Mononuclear cell (primary cell): ENCODE data around the gene SMIM45.

Experiments
- H3K27me3 ChIP-seq: 2 replicates; pipeline ENCODE4 v1.6.0; 2011; ENCODE audit warnings: low read length, control low read depth; ENCODE audit not compliant: insufficient read depth
- H3K4me1 ChIP-seq: 2 replicates; pipeline ENCODE4 v1.5.1; 2011; ENCODE audit warnings: mild to moderate bottlenecking, low read length, control low read depth; ENCODE audit not compliant: insufficient read depth
- H3K4me3 ChIP-seq: 2 replicates; pipeline ENCODE4 v1.5.1; 2011; ENCODE audit warnings: mild to moderate bottlenecking, low read length, moderate library complexity
- H3K9me3 ChIP-seq: 2 replicates; pipeline ENCODE4 v1.5.1; 2011; ENCODE audit warnings: low read depth, mild to moderate bottlenecking, control low read depth, low read length

Gene SMIM45

DNA sequence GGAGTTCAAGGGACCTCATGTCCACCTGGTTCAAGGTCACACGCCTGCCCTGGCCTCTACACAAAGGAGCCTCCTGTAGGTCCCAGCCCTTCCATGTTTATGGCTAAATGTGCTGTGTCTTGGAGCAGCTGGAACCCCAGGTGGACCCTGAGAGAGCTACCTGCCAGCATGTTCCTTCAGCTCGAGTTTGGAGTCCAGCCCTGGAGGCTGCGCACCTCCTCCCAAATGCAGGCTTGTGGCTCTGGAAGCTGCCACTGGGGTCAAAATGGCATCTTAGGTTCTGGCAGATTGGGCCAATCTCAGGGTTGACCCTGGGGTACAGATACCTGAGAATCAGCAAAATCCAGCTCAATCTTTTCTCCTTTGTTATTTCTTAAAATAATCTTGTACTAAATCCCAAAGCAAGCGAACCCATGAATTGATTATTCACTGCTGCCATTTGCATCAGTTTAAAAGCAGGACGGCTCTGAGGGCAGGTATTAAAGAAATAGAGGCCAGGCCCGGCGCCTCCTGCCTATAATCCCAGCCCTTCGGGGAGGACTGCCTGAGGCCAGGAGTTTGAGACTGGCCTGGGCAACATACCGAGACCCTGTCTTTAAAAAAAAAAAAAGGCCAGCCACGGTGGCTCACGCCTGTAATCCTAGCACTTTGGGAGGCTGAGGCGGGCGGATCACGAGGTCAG lies 28.2 kb upstream of the SMIM45 start:
- Histone ChIP-seq H3K4me3 (no peak overlapping the region), H3K27me3 (peaks cover 12% of the 10 kb centered on the region), H3K4me1 (peaks cover 54% of the 10 kb centered on the region), H3K9me3 (no peaks in the 10 kb centered on the region)

DNA sequence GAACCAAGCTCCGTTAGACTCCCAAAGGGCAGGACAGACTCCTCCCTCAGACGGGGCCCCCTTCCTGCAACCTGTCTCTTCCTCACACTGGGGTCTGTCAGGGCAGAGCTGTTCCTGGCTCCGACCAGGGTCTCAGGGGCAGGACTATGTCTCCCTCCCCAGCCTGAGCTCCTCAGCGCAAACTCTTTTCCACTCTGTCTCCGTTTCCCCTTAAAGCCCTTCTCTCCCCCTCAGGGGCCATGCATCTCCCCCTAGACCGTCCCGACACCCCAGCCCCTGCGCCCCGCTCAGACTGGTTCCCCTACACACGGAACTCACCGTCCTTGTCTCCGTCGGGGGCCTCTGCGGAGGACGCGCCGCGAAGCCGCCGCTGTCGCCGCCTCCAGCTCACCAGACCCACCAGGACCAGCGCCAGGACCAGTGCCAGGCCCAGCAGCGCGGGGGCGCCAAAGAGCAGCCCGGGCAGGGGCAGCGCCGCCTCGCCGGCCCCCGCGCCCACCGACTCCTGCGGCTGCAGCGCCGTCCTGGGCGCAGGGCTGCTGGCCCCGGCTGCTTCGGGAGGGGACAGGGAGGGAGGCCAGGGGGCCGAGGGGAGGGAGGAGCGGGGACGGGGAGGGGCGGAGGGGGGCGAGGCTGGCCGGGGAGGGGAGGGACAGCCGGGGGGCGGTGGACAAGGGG lies 26.0 kb upstream of the SMIM45 start:
- Histone ChIP-seq H3K4me3 (peak overlapping the region; percentile 46), H3K9me3 (no peaks in the 10 kb centered on the region), H3K4me1 (peaks cover 35% of the 10 kb centered on the region)

DNA sequence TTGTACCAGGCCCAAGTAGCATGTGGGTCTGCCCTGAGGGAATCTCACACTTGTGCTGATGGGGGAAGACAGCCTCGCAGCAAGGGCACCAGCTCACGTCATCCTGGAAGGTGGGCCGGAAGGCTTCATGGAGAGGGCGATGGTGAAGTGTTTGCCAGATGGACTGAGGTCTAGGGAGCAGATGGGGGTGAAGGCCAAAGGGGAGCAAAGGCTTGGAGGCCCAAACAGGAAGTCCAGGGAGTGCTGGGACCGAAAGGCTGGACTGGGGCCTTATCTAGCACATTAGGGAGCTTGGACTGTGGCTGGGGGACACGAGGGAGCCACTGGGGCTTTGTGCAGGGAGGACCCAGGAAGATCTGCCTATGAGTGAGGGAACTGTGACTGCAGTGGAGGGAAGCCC lies 24.1 kb upstream of the SMIM45 start:
- no peaks in the 10 kb centered on the region for H3K9me3 ChIP-seq
- peaks cover 12% of the 10 kb centered on the region for H3K27me3 ChIP-seq
- H3K4me1 ChIP-seq: peaks cover 44% of the 10 kb centered on the region
- no peak overlapping the region for H3K4me3 ChIP-seq

More for the DNA sequence above, 26.0 kb upstream of the SMIM45 start:
- peaks cover 12% of the 10 kb centered on the region for H3K27me3 ChIP-seq

DNA sequence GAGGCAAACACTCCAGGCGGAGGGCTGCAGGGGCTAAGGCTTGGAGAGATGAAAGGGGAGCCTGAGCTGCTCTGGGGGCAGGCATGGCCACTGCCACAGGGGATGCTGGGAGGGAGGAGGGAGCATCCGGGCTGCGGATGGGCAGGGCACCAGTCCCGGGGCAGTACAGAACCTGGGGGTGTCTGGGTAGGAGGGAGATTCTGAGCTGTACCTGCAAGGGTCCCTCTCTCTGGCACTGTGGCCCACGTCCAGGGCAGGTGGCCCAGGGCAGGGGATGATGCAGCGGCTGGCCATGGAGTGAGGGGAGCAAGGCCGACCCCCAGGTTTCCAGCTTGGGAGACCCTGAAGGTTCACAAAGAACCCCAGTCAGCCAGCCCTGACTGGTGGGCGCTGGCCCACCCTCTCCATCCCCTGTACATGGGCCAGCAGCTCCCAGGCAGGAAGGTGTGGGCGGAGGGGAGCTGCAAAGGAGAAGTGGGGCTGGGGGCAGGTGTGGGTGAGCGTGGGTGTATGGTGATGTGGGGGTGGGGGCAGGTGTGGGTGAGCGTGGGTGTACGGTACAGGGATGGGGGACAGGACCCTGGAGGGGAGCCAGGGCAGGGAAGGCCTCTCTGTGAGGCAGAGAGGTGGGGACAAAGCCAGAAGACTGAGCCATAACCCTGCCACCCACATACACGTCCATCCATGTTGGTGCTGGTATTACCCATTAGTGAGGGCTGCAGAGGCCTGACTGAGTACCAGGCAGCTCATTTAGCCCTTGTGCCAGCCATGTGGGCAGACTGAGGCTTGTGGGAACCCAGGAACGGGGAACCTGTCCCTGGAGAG lies 23.1 kb upstream of the SMIM45 start:
- Histone ChIP-seq H3K27me3 (peaks cover 12% of the 10 kb centered on the region), H3K4me3 (no peak overlapping the region), H3K4me1 (peaks cover 54% of the 10 kb centered on the region), H3K9me3 (no peaks in the 10 kb centered on the region)

DNA sequence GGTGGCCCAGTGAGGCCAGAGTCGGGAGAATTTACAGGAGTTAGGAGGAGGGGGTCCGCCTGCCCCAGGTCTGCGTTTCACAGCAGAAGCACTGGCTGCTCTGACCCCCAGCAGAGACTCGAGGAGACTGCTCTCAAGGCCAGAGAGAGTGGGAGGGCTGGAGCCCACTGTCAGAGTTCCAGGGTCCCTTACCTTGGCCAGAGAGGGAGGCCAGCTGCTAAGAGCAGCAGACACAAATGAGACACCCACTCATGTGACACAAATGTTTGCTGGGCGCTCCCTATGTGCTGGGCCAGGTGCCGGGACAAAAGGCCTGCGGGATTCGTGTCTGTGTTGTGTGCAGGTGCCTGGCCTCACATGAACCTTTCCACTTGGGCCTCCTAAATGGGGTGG lies 22.5 kb upstream of the SMIM45 start:
- Histone ChIP-seq H3K27me3 (peaks cover 12% of the 10 kb centered on the region), H3K4me3 (no peak overlapping the region), H3K4me1 (peaks cover 60% of the 10 kb centered on the region), H3K9me3 (no peaks in the 10 kb centered on the region)

DNA sequence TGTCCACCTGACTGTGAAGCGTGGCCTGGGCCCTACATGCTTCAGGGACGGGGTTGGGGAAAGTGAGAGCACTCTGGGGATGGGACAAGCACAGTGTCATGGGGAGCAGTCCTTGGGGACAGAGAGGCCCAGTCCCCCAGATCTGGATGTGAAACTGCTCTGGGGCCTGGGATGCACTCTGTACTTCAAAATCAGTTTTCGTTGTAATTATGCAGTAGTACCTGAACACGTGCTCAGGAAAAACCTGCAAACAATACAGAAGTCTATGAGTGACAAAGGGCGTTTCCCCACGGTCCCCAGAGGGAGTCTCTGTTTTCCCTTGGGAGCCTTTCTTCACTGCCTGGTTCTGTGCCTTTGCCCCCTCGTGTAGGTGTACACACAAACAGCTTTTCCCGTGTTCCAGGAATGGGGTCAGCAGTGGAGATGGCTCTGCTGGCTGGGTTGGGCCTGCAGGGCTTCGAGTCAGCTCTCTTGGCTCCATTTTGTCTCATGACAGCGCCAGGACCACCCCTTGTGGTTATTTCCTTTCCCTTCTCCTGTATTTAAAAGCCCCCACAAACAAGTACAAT lies 20.2 kb upstream of the SMIM45 start:
- Histone ChIP-seq H3K4me1 (peaks cover 57% of the 10 kb centered on the region), H3K4me3 (no peak overlapping the region), H3K27me3 (peaks cover 3% of the 10 kb centered on the region), H3K9me3 (no peaks in the 10 kb centered on the region)

DNA sequence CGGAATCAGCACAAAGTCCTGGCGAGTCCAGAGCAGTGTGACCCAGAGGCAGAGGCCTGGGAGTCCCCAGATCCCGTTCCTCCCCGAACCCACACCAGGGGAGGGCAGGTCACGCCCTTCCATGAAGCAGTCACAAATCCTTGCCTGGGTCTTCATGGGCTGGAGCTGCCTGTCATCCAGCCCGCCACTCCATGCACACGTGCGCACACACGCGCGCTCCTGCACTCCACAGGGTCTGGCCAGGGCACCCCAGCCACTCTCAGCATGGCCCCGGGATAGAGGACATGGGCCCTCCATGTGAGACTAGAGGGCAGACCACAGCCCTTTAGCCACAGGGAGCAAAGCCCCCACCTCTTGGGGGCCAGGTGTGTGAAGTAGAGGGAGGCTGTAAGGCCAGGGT lies 19.6 kb upstream of the SMIM45 start:
- Histone ChIP-seq H3K27me3 (peaks cover 3% of the 10 kb centered on the region), H3K4me3 (no peak overlapping the region), H3K4me1 (peaks cover 57% of the 10 kb centered on the region), H3K9me3 (no peaks in the 10 kb centered on the region)

DNA sequence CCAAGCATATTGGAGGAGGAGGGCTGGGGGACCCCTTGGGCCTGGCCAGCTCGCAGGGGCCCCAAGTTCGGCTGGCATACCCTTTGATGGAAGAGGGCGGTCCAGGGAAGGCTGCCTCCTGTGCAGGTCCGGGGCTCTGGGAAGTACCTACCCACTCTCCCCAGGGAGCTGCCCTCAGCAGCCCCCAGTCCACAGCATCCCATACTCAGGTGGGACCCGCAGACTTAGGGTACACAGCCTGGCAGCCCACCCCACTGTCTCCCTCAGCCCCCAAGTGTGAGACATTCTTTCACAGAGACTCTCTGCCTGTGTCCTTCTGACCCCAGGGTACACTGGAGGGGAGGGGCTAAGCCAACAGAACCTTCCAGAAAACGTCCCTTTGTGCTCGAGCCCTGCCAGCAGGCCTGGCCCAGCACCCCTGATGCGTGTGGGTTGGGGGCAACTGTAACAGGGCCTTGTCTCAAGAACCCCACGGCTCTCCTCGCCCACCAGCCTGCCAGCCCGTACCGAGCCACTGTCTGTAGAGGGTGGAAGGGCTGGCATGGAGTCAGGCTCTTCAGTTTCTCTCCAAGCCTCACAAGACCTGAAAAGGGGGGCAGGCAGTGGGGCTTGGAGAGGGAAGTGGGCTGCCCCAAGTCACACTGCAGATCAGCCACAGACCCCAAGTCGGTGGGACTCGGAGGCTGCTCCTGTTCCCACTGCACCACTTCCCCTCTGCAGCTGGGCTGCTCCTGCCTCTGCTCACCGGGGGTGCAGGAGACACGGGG lies 18.4 kb upstream of the SMIM45 start:
- H3K27me3 ChIP-seq: no peaks in the 10 kb centered on the region
- no peak overlapping the region for H3K4me3 ChIP-seq
- peaks cover 52% of the 10 kb centered on the region for H3K4me1 ChIP-seq
- H3K9me3 ChIP-seq: no peaks in the 10 kb centered on the region

DNA sequence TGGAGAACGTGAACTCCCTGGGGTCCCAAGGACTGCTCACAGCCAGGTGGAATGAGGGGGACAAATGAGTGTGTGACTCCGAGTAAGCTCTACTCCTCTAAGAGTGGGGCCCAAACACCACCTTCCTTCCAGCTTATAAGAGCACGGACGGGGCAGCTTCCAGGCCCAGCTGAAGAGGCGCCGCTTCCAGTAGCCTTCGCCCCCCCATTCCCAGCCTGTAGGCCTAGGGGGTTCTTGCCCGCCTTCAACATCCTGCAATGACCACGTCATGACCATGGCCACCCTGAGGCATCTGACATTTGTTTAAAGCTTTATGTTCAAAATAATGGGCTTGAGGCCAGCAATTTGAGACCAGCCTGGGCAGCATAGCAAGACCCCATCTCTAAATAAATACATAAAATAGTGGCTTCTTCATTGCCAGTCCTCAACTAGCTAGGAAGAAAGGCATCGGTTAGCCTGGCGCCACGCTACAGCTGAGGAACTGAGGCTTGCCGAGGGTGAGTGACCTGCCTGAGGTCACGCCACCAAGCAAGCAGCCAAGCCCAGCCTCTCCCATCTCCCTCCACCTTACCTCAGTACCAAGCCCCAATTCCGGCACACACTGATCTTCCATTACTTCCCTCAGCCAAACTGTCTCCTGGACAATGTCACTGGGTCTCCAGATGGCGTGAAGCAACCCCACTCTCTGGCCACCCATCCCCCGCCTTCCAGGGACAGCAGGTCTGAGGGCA lies 17.5 kb upstream of the SMIM45 start:
- H3K9me3 ChIP-seq: no peaks in the 10 kb centered on the region
- no peak overlapping the region for H3K4me3 ChIP-seq
- H3K4me1 ChIP-seq: peaks cover 59% of the 10 kb centered on the region
- H3K27me3 ChIP-seq: no peaks in the 10 kb centered on the region

DNA sequence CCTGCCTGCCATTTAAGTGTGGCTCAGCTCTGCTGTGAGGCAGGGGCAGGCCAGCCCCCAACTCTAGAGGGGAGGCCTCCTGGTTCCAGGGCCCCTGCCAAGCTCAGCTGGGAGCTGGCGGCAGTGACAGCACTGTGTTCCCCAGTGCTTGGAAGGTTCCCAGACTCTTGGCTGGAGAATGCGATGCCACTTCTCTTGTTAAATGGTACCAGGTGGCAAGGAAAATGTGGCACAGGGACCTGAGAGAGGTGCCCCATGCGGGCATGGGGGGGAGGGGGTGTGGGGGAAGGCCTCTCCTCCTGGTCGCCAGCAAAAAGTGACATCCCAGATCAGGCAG lies 17.0 kb upstream of the SMIM45 start:
- no peaks in the 10 kb centered on the region for H3K9me3 ChIP-seq
- no peak overlapping the region for H3K4me3 ChIP-seq
- no peaks in the 10 kb centered on the region for H3K27me3 ChIP-seq
- peaks cover 62% of the 10 kb centered on the region for H3K4me1 ChIP-seq

DNA sequence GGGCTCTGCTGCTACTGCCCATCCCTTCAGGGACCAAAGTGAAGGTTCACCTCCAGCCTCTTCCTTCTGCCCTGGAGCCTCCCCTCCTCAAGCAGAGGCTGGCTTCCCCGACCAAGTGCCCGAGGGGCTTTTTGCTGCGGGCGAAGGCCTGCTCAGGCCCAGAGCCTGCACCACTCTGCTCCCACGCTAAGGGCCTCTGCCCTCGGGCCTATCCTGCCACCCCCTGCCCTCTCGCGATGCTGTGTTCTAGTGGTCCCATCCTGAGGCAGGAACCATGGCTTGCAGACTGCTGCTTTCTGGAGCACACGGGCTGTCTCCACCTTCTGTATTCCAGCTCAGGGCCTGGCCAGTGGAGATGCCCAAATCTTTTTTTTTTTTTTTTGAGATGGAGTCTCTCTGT lies 16.4 kb upstream of the SMIM45 start:
- Histone ChIP-seq H3K4me3 (no peak overlapping the region), H3K4me1 (peaks cover 63% of the 10 kb centered on the region), H3K27me3 (no peaks in the 10 kb centered on the region), H3K9me3 (no peaks in the 10 kb centered on the region)

DNA sequence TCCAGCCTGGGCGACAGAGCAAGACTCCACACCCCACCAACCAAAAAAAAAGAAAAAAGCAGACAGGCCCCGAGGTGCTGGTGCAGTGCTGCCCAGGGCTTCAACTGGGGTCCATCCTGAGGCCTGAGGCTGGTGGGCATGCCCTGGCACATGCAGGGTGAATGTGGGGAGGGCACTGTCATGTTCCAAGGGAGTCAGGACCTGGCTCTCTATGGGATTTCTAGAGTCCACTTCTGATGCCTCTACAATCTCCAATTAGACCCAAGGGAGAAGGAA lies 15.1 kb upstream of the SMIM45 start:
- H3K4me1 ChIP-seq: peaks cover 70% of the 10 kb centered on the region
- no peaks in the 10 kb centered on the region for H3K9me3 ChIP-seq
- H3K27me3 ChIP-seq: no peaks in the 10 kb centered on the region
- H3K4me3 ChIP-seq: no peak overlapping the region

DNA sequence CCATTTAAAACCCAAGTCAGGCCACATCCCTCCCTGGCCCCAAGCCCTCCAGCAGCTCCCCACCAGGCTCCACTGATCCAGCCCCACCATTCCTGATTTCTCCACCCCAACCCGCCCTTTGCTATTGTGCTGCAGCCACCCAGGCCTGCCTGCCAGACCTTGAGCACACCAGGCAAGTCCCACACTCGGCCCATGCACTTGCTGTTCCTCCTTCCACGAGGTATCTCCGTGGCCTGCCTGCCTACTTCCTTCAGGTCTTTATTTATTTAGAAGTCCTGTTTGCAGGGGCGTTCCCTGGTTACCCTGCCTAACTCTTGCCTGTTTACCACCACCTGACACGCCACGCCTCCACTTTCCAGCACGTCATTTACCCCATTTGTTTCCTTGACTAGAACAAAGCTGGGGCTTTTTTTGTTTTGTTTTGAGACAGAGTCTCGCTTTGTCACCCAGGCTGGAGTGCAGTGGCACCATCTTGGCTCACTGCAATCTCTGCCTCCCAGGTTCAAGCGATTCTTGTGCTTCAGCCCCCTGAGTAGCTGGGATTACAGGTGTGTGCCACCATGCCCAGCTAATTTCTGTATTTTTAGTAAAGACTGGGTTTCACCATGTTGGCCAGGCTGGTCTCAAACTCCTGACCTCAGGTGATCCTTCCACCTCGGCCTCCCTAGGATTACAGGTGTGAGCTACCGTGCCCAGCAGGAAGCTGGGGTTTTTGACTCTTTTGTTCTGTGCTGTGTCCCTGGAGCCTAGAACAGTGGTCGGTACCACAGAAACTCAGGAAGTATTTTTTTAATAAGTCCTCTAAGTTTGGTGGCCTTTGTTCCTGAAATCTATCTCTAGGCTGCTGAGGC lies 11.7 kb upstream of the SMIM45 start:
- H3K27me3 ChIP-seq: no peaks in the 10 kb centered on the region
- peaks cover 47% of the 10 kb centered on the region for H3K4me1 ChIP-seq
- peak overlapping the region; percentile 18 for H3K4me3 ChIP-seq
- no peaks in the 10 kb centered on the region for H3K9me3 ChIP-seq
